CD8-positive, alpha-beta memory T cell (primary cell): Measurements from ENCODE around the gene UBAC2. TPM values are rescaled to one million over a fixed set of nuclear protein-coding genes. Genes with fewer than 3 reads are reported as not detected.
A peak's percentile ranks its signal among the peaks of the same experiment; 100 is the strongest.

Source experiments
- CTCF ChIA-PET: fragments of 350-600 bp; sonication (Branson Sonifier 250); formaldehyde crosslinking; loops from one replicate; lab custom pipeline; 2021; ENCODE audit warnings: antibody characterized with exemption; lab: Charles Lee
- POLR2A ChIA-PET: fragments of 350-600 bp; sonication (Branson Sonifier 250); formaldehyde crosslinking; loops from one replicate; lab custom pipeline; 2021; ENCODE audit warnings: antibody characterized with exemption; lab: Charles Lee
- DNase-seq, 5 donors: peaks; one replicate each; pipeline versions ENCODE4 v3.0.0 to v3.0.0-alpha.2; 2020 to 2022; ENCODE audit warnings: mixed read lengths in 1 of 5
- H3K27ac ChIP-seq: one replicate; pipeline ENCODE4 v1.7.0; 2013; ENCODE audit warnings: low read depth, mild to moderate bottlenecking, low read length, moderate library complexity
- H3K27me3 ChIP-seq: 2 replicates; pipeline ENCODE4 v1.7.0; 2013; ENCODE audit warnings: low read length, mild to moderate bottlenecking; ENCODE audit not compliant: insufficient read depth, poor library complexity, severe bottlenecking
- H3K36me3 ChIP-seq: 2 replicates; pipeline ENCODE4 v1.7.0; 2013; ENCODE audit warnings: mild to moderate bottlenecking, low read length, moderate library complexity; ENCODE audit not compliant: insufficient read depth
- H3K4me1 ChIP-seq: 2 replicates; pipeline ENCODE4 v1.7.0; 2013; ENCODE audit warnings: mild to moderate bottlenecking, low read length, moderate library complexity; ENCODE audit not compliant: insufficient read depth
- H3K4me3 ChIP-seq: 2 replicates; pipeline ENCODE4 v1.7.0; 2013; ENCODE audit warnings: mild to moderate bottlenecking, low read length
- H3K9me3 ChIP-seq: 2 replicates; pipeline ENCODE4 v1.7.0; 2013; ENCODE audit warnings: mild to moderate bottlenecking, low read length
- H3K27ac Mint-ChIP-seq, 8 donors: one replicate each; pipeline ENCODE4 v1.8.0; 2020 to 2021; ENCODE audit warnings: mixed read lengths in 8 of 8, mild to moderate bottlenecking in 6 of 8, inconsistent platforms in 3 of 8, moderate library complexity in 3 of 8
- H3K27me3 Mint-ChIP-seq, 2 donors: one replicate each; pipeline ENCODE4 v1.8.0; 2020 to 2021; ENCODE audit warnings: mixed read lengths in 2 of 2, mild to moderate bottlenecking in 1 of 2, moderate library complexity in 1 of 2
- H3K36me3 Mint-ChIP-seq, 3 donors: one replicate each; pipeline ENCODE4 v1.8.0; 2020 to 2021; ENCODE audit warnings: mixed read lengths in 3 of 3, inconsistent platforms in 1 of 3, mild to moderate bottlenecking in 1 of 3
- H3K4me1 Mint-ChIP-seq, 3 donors: one replicate each; pipeline ENCODE4 v1.8.0; 2020 to 2021; ENCODE audit warnings: mixed read lengths in 3 of 3, inconsistent platforms in 1 of 3, mild to moderate bottlenecking in 1 of 3
- H3K4me3 Mint-ChIP-seq, 7 donors: one replicate each; pipeline ENCODE4 v1.8.0; 2020 to 2021; ENCODE audit warnings: mixed read lengths in 7 of 7, mild to moderate bottlenecking in 6 of 7, moderate library complexity in 4 of 7, inconsistent platforms in 2 of 7
- H3K9me3 Mint-ChIP-seq, 5 donors: one replicate each; pipeline ENCODE4 v1.8.0; 2020 to 2022; ENCODE audit warnings: mixed read lengths in 5 of 5, mild to moderate bottlenecking in 3 of 5, moderate library complexity in 2 of 5, inconsistent platforms in 1 of 5
- polyA plus RNA-seq: library from polyadenylated mRNA; unstranded; fragments of 300-500 nt; fragmentation: Illumina TruSeq; gene quantifications from one replicate; pipeline ENCODE4 v1.2.3, GENCODE V29; 2021
- total RNA-seq, 2 experiments: library from RNA; stranded (reverse); gene quantifications; one replicate each; pipeline ENCODE4 v1.2.3, GENCODE V29; 2021

The UBAC2 gene
- total and polyA plus RNA-seq, 3 experiments from 2014 or later, result 62.3 to 160 (median 63.7) TPM

DNA sequence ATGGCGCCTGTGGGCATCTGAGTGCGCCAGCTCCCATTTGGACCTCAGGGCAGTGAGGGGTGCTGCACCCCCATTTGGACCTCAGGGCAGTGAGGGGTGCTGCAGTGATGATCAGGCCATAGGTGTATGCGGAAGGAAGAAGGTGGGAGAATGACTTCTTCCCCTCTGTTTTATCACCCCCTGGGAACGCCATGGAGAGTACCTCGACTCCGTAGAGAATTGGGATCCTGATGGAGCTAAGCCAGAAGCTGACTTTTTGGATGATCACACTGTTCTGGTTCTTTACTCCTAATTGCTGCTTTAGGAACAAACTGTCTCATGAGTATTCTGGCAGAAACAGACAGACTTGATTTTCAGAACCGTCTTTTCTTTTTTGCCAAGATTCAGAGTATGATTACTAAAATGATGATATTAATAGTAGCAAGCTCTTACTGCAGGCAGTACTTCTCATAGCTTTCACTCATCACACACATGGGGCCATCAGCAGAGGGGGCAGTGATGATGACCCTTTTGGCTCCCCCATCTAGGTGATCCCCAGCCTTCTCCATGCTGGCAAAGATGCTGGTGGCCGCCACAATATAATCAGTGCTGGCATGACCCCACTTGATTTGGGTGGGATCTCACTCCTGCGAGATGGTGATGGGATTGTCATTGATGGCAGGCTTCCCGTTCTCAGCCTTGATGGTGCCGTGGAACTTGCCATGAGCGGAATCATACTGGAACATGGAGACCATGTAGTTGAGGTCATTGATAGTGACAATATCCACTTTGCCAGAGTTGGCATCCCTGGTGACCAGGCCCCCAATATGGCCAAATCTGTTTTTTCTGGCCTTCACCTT lies 10.3 kb upstream of the UBAC2 start:
- H3K27ac ChIP-seq, result no peak overlapping the region
- Mint-ChIP-seq H3K4me3 (no peak overlapping the region), H3K27ac (peak overlapping the region in 2 of 8 donors; percentile 8 to 38), H3K4me1 (peaks cover 8 to 22% (median 19%) of the 10 kb centered on the region in 3 donors), H3K27me3 (peaks cover 0 to 2% of the 10 kb centered on the region in 2 donors), H3K9me3 (no peaks in the 10 kb centered on the region), H3K36me3 (no peaks in the 10 kb centered on the region)
- ChIA-PET POLR2A (no interaction called here), CTCF (interaction anchor here (1.4 to 3.3 kb wide), 3 partner anchors 14 to 246 kb away, joined by 4 to 10 read pairs (median 7); no protein-coding TSS in a partner anchor)
- no peaks in the 10 kb centered on the region for H3K36me3 ChIP-seq
- H3K27me3 ChIP-seq, result no peaks in the 10 kb centered on the region
- no peak for DNase-seq
- H3K4me1 ChIP-seq, result no peaks in the 10 kb centered on the region
- no peaks in the 10 kb centered on the region for H3K9me3 ChIP-seq
- no peak overlapping the region for H3K4me3 ChIP-seq

DNA sequence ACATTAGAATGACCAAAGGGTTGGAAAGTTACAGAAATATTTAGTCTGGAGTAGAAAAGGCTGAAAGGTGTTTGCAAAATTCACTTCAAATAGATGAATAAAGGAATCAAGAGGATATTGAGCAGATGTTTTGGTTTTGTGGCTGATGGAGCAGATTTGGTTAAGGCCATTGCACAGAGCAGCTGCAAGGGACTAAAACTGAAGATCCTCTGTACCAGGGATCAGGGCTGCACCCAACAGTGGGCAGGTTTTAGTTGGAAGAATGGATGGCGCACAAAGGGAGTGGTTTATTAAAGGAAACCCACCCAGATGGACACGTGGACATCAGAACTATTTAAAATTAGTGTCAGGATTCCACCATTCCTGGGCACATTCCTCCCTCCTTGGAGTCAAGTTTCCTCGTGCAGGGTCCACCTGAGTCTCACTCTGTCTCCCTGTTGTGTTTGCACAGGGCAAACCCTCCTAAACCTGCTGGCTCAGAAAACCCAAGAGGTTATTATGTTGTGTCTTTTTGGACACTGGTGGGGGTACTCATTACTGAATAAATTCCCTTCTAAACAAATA lies 9.2 kb upstream of the UBAC2 start:
- POLR2A ChIA-PET, result no interaction called here
- CTCF ChIA-PET, result interaction anchor here (2.9 to 3.2 kb wide), 2 partner anchors 15 to 77 kb away, joined by 12 to 23 read pairs; no protein-coding TSS in a partner anchor
- no peak for DNase-seq
- Mint-ChIP-seq H3K27me3 (peaks cover 0 to 2% of the 10 kb centered on the region in 2 donors), H3K9me3 (no peaks in the 10 kb centered on the region), H3K36me3 (no peaks in the 10 kb centered on the region), H3K4me3 (no peak overlapping the region), H3K4me1 (peaks cover 11 to 25% (median 21%) of the 10 kb centered on the region in 3 donors), H3K27ac (peak overlapping the region in 6 of 8 donors; percentile 46 to 89 (median 66))
- Histone ChIP-seq H3K27ac (no peak overlapping the region), H3K27me3 (no peaks in the 10 kb centered on the region), H3K9me3 (no peaks in the 10 kb centered on the region), H3K36me3 (no peaks in the 10 kb centered on the region), H3K4me3 (no peak overlapping the region), H3K4me1 (no peaks in the 10 kb centered on the region)

DNA sequence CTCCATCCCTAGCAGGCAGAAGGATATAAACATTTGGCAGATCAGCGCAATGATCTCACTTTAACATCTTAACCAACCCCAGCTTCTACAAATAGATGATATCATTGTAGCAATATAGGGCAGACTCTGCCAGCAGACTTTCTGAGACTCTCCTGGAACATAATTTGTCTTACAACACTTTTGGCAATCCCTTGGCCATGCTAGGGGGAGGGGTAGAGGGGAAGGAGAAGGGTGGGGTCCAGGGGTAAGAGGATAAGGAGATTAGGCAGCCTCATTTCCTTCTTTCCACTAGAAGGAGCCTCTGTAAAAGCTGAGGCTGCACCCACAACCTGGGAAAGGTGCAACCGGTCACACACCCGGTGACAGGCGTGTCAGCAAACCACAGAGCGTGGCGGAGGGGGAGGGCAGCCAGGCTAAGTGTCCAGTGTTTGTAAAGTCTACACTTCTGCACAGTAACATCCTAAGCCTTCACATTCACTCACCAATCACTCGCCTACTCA lies 8.7 kb upstream of the UBAC2 start:
- Histone ChIP-seq H3K9me3 (no peaks in the 10 kb centered on the region), H3K27ac (no peak overlapping the region), H3K4me1 (peaks cover 5% of the 10 kb centered on the region), H3K27me3 (no peaks in the 10 kb centered on the region), H3K36me3 (no peaks in the 10 kb centered on the region), H3K4me3 (no peak overlapping the region)
- POLR2A ChIA-PET, result no interaction called here
- peaks cover 14 to 30% (median 27%) of the 10 kb centered on the region in 3 donors for H3K4me1 Mint-ChIP-seq
- no peak overlapping the region for H3K4me3 Mint-ChIP-seq
- no peaks in the 10 kb centered on the region for H3K9me3 Mint-ChIP-seq
- peaks cover 0 to 2% of the 10 kb centered on the region in 2 donors for H3K27me3 Mint-ChIP-seq
- H3K27ac Mint-ChIP-seq, result peak overlapping the region in 6 of 8 donors; percentile 38 to 88 (median 62)
- H3K36me3 Mint-ChIP-seq, result no peaks in the 10 kb centered on the region
- CTCF ChIA-PET, result interaction anchor here (2.9 to 3.2 kb wide), 2 partner anchors 16 to 76 kb away, joined by 12 to 23 read pairs; no protein-coding TSS in a partner anchor
- no peak for DNase-seq

DNA sequence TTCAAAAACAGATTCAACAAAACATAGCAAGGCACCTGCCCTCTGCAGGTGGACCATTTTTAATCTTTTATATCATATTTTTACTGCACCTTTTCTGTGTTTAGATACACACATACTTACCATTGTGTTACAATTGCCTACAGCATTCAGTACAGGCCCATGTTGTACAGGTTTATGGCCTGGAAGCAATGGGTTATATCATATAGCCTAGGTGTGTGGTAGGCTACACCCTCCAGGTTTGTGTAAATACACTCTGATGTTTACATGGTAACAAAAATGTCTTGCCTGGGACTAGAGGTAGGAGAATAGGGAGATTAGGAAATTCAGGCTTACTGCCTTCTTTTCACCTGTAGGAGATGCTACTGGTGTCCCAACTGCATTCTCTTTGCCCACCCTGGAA lies 8.2 kb upstream of the UBAC2 start:
- no peak overlapping the region for H3K4me3 ChIP-seq
- H3K4me1 Mint-ChIP-seq, result peaks cover 15 to 32% (median 32%) of the 10 kb centered on the region in 3 donors
- H3K4me3 Mint-ChIP-seq, result no peak overlapping the region
- no peaks in the 10 kb centered on the region for H3K9me3 Mint-ChIP-seq
- ChIA-PET CTCF (interaction anchor here (2.9 to 3.2 kb wide), 2 partner anchors 16 to 76 kb away, joined by 12 to 23 read pairs; no protein-coding TSS in a partner anchor), POLR2A (no interaction called here)
- no peak overlapping the region for H3K27ac ChIP-seq
- H3K27me3 ChIP-seq, result no peaks in the 10 kb centered on the region
- peak overlapping the region in 3 of 8 donors; percentile 0 to 73 (median 32) for H3K27ac Mint-ChIP-seq
- no peaks in the 10 kb centered on the region for H3K9me3 ChIP-seq
- no peaks in the 10 kb centered on the region for H3K36me3 Mint-ChIP-seq
- no peaks in the 10 kb centered on the region for H3K36me3 ChIP-seq
- peaks cover 0 to 2% of the 10 kb centered on the region in 2 donors for H3K27me3 Mint-ChIP-seq
- no peak for DNase-seq
- peaks cover 5% of the 10 kb centered on the region for H3K4me1 ChIP-seq

DNA sequence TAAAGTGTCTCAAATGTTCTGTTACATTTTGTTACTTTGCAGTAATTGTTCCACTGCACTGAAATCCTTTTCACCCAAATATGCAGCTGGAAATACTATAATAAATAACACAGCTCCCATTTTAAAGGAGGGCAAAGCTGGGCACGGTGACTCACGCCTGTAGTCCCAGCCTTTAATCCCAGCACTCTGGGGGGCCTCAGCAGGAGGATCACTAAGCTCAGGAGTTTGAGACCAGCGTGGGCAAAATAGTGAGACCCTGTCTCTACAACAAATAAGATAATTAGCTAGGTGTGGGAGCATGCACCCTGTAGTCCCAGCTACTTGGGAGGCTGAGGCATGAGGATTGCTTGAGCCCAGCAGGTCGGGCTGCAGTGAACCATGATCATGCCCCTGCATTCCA lies 7.5 kb upstream of the UBAC2 start:
- CTCF ChIA-PET, result interaction anchor here (0.6 to 3.2 kb wide), 4 partner anchors 17 to 306 kb away, joined by 3 to 23 read pairs (median 12); no protein-coding TSS in a partner anchor
- no peak for DNase-seq
- POLR2A ChIA-PET, result no interaction called here

DNA sequence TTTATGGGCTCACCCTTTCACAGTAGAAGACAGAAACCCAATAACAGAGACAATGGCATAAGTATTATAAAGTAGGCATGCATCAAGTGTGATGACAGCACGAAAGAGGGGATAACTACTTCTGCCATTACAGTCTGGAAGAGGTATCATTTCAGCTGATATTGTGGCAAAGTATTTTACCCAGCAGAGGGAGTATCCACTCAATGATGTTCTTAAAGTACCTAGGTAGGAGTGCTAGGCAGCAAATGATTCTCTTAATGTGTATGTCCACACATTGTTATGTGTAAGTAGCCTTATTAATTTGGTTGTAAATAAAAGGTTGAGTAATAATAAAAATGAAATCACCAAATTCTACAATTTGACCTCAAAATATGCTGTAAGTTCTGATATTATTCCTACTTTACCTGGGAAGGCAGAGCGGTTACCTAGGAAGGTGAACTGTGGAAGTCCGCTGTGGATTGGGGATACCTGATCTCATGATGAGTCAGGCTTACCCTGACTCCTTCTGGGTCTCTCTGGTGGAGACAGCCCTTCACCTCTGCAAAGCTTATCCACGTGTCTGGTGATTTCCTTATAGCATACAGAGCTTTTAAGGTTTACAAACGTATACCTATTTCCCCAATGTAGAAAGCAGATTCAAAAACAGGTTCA lies 4.1 kb upstream of the UBAC2 start:
- POLR2A ChIA-PET, result interaction anchor here (0.5 to 1.5 kb wide), 5 partner anchors 62 to 269 kb away, joined by 3 to 10 read pairs (median 4); partner anchors contain the start of gene GPR18
- Mint-ChIP-seq H3K9me3 (no peaks in the 10 kb centered on the region), H3K4me1 (peaks cover 26 to 44% (median 42%) of the 10 kb centered on the region in 3 donors), H3K27me3 (peaks cover 0 to 3% of the 10 kb centered on the region in 2 donors), H3K27ac (peak overlapping the region in 7 of 8 donors; percentile 69 to 94 (median 81)), H3K36me3 (peaks cover 0 to 10% (median 0%) of the 10 kb centered on the region in 3 donors), H3K4me3 (peak overlapping the region in 2 of 7 donors; percentile 54 to 72)
- CTCF ChIA-PET, result interaction anchor here (0.6 to 18.0 kb wide), 12 partner anchors 14 to 240 kb away, joined by 3 to 223 read pairs (median 6); partner anchors contain the start of gene GPR18
- Histone ChIP-seq H3K4me3 (no peak overlapping the region), H3K9me3 (no peaks in the 10 kb centered on the region), H3K27me3 (no peaks in the 10 kb centered on the region), H3K36me3 (no peaks in the 10 kb centered on the region), H3K4me1 (peaks cover 12% of the 10 kb centered on the region), H3K27ac (no peak overlapping the region)
- DNase-seq, result peak in 2 of 5 donors; percentile 34 to 55

More for the DNA sequence above, 7.5 kb upstream of the UBAC2 start:
- Mint-ChIP-seq H3K4me3 (no peak overlapping the region), H3K27me3 (peaks cover 0 to 2% of the 10 kb centered on the region in 2 donors), H3K36me3 (no peaks in the 10 kb centered on the region), H3K27ac (peak overlapping the region in 2 of 8 donors; percentile 0 to 19), H3K4me1 (peaks cover 15 to 35% (median 32%) of the 10 kb centered on the region in 3 donors), H3K9me3 (no peaks in the 10 kb centered on the region)
- no peaks in the 10 kb centered on the region for H3K9me3 ChIP-seq
- H3K36me3 ChIP-seq, result no peaks in the 10 kb centered on the region
- H3K4me1 ChIP-seq, result peaks cover 5% of the 10 kb centered on the region
- H3K4me3 ChIP-seq, result no peak overlapping the region
- no peaks in the 10 kb centered on the region for H3K27me3 ChIP-seq
- H3K27ac ChIP-seq, result no peak overlapping the region

DNA sequence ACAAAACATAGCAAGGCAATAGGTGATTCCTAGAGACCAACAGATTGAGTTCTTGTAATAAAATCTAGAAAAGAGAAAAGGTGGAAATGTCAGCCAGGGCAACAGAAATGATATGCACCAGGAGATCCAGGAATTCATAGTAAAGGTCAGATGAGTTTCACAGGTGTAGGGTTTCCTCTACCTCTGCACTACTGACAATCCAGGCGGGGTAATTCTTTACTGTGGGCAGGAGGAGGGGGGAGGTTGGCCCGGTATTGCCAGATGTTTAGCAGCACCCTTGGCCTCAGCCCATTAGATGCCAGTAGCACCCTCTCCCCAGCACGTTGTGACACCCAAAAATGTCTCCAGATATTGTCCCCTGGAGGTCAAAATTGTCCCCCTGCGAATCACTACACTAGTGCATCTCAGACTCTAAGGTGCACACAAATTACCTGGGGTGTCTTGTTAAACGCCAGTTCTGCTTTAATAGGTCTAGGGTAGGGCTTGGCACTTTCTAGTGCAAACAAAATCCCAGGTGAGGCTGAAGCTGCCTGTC lies 3.5 kb upstream of the UBAC2 start:
- H3K4me3 Mint-ChIP-seq, result peak overlapping the region in 1 of 7 donors; percentile 72
- POLR2A ChIA-PET, result interaction anchor here (0.5 to 1.5 kb wide), 3 partner anchors 61 to 268 kb away, joined by 3 to 10 read pairs (median 5); partner anchors contain the start of gene GPR18
- peaks cover 23 to 43% (median 39%) of the 10 kb centered on the region in 3 donors for H3K4me1 Mint-ChIP-seq
- Histone ChIP-seq H3K36me3 (no peaks in the 10 kb centered on the region), H3K27ac (no peak overlapping the region), H3K9me3 (no peaks in the 10 kb centered on the region), H3K4me3 (no peak overlapping the region), H3K27me3 (no peaks in the 10 kb centered on the region), H3K4me1 (peaks cover 14% of the 10 kb centered on the region)
- H3K9me3 Mint-ChIP-seq, result no peaks in the 10 kb centered on the region
- H3K36me3 Mint-ChIP-seq, result peaks cover 0 to 12% (median 0%) of the 10 kb centered on the region in 3 donors
- peak in 1 of 5 donors; percentile 46 for DNase-seq
- peaks cover 0 to 2% of the 10 kb centered on the region in 2 donors for H3K27me3 Mint-ChIP-seq
- CTCF ChIA-PET, result interaction anchor here (1.0 to 18.0 kb wide), 11 partner anchors 19 to 240 kb away, joined by 3 to 223 read pairs (median 8); partner anchors contain the start of gene GPR18
- H3K27ac Mint-ChIP-seq, result peak overlapping the region in 7 of 8 donors; percentile 69 to 94 (median 81)
